Esophagus mucosa (tissue), 1 donor: ENCODE results near the gene MLKL. TPM values are rescaled to one million over a fixed set of nuclear protein-coding genes. Genes with fewer than 3 reads are reported as not detected.
"Not testable (repeated sequence)": the region's sequence is repeated elsewhere in the genome, so short reads cannot be mapped to it uniquely, and the experiment has no call there.

ENCODE experiments used
- ATAC-seq: fragments of 200-7000 bp; cut with Tn5 transposase; one replicate; pipeline ENCODE4 v1.9.1; 2020
- total RNA-seq: library from RNA; stranded (reverse); gene quantifications from one replicate; pipeline ENCODE4 v1.2.4, GENCODE V29; 2023
- donor health status: DM: yes; HTN: yes; CAD: no.

The MLKL gene
- total RNA-seq, 1 donor from 2014 or later, result 12.4 TPM

DNA sequence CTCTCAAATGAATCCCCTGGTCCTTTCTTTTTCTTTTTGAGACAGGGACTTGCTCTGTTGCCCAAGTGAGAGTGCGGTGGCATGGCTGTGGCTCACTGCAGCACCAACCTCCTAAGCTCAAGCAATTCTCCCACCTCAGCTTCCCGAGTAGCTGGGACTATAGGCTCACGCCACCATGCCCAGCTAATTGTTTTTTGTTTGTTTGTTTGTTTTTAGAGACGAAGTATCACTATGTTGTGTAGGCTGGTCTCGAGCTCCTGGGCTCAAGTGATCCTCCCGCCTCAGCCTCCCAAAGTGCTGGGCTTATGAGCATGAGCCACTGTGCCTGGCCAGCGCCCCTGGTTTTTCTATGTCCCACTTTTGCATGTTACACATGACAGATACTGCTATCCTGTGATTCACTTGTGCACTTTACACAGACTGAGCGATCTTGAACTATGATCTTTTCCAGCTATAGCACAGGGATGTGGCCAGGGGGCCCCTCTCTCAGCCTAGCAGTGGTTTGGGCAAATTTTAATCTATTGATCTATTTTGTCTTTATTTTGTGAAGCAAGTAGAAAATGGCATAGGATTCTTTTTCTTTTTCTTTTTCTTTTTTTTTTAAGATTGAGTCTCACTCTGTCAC, 31.3 kb upstream of the MLKL start:
- ATAC-seq, result no peak

DNA sequence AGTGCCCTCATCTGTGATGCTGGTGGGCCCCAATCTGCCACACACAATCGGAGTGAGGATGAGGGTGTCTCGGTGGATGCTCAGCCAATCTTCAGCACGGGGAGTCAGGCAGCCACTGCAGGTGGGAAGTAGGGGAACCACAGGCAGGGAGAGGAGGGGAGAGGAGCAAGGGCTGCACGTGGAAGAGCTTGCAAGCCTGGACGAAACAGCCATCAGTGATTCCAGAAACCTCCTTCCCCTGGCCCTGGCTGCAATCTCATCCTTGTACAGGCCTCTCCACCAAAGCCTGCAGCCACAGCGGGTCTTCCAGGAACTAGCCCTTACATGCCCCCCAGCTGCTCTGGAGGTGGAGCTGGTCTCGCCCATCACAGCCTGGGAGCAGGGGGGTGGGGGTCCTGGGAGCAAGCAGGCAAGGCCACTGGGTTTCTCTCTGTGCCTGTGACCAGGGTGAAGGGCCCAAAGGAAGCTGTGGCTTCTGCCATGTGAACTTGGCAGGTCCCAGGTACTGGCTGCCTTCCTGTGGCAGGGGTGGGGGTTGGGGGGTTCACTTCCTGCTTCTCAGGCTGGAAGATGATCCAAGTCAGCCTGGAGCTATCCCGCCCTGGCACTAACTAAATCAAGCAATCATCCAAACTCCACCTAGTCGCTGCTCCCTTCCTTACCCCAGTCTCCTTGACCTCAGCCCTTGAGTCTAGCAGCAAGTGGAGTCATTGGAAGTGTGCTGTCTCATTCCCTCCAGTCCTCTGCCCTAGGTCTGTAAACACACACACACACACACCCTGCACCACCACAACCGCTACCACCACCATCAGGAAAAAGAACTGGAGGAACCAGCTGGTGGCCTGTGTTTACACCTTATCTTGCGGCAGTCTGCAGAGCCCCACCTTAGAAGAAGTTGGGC, 29.4 kb upstream of the MLKL start:
- peak; percentile 93 for ATAC-seq

DNA sequence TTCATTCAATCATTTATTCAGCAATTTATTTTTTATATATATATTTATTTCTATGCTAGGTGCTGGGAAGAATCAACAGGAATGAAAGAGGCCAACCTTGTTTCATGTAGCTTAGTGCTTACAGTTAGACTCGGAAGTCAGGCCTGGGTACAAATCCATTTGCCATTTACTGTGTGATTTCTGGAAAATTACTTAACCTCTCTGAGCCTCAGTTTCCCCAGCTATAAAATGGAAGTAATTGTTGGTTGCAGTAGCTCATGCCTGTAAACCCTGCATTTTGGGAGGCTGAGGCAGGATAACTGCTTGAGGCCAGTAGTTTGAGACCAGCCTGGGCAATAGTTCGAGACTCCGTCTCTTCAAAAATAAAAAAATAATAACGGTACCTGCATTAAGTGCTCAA, 27.2 kb upstream of the MLKL start:
- ATAC-seq, result no peak

DNA sequence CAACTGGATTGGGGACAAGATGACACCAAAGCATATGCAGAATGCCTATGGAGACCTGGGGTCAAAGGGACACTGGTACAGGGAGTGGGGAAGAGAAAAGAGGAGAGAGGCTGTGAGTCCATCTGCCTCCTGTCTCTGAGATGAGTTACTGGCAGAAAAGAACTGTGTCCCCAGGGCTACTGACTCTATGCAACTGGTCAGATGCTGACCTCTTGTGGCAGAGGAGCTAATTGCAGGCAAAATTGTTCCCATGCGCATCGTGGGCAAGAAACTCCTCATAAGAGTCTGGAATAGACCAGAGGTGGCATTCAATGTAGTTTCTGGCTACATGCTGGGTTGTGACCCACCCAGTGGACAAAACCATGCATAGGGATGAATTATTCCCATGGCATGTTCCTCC, 26.1 kb upstream of the MLKL start:
- ATAC-seq, result no peak

DNA sequence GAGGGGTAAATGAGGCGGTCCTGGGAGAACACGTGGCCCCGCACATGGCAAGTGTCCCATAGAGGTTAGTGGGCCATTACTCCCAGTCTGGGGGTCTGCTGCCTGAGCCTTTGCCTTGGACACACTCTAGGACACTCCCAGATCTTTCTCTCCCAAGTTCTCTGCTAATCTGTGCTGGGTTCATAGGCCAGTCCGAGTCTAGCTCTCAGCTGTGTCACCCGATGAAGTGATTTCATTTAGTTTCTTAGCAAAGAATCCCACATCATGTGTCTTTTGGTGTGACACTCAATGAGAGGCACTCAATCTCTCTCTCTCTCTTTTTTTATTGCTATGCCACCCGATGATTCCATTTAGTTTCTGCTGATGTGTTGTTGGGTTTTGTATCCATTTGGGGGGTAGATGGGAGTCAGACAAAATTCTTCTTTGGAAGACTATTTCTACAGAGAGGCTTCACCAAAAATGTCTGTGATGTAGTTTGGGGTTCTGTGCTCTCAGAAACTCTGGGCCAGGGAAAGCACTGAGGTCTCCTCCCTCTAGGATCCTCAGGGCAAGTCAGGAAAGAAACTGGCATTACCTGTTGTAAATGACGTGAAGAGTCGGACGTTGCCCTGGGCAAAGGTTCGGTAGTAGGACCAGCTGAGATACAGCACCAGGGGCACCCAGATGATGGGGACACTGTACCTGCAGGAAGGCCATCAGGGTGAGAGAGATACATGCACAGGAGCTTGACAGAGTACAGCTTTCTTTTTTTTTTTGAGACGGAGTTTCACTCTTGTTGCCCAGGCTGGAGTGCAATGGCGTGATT, 25.2 kb upstream of the MLKL start:
- ATAC-seq, result no peak

DNA sequence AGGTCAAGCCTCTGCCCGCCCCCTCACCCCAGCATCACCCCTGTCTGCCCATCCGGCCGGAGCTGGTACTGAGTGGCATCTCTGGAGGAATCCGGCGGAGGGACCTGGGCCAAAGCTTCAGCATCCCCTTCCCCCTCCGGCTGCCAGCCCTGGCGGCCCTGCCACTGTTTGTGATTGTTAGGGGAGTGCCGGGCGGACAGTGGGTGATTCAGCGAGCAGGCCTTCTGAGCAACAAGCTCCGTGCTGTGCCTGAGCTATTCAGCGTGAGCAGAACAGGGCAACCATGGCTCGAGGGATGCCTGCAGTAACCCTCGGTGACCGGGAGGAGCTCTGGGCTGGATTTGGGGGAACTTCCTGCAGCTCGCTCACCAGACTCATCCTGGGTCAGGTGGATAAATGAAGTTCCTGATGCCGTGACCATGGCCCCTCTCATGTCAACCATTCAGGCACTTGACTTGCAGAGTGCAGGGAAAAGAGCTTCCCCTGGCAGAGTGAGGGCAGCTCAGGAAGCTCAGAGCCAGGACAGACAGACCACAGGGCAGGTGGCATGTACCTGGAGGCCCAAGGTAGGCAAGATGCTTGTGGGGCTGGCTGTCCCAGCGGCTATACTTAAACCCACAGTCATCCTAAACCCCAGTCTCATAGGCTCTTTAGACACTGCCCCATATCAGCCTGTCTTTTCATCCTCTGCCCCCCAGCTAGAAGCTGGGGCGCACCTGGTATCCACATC, 24.3 kb upstream of the MLKL start:
- ATAC-seq, result peak; percentile 86

DNA sequence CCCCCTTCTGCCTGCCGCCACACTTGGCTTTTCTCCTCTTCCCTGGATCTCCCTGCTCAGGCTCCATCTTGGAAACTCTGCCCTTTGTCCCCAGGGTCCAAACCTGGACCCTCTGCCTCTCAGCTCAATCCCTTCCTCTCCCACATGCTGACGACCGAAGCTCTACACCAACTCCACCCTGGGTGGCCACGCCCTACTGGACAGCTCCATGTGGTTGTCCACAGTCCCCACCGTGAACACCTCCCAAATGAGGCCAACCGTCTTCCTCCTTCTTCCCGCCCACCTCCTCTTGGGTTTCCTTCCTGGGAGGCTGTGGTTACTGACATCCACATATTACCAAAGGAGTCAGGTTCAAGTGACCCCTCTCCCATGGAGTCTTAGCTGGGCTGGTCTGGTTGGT, 22.6 kb upstream of the MLKL start:
- ATAC-seq, result no peak

DNA sequence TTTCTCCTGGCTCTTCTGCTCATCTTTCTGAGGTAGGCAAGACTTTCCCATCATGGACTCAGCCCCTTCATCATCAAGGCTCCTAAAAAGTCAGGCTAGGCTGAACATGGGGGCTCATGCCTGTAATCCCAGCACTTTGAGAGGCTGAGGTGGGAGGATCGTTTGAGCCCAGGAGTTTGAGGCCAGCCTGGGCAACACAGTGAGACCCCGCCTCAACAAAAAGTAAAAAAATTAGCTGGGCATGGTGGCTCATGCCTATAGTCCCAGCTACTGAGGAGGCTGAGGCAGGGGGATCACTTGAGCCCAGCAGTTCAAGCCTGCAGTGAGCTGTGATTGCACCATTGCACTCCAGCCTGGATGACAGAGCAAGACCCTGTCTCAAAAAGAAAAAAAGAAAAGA, 21.5 kb upstream of the MLKL start:
- not testable (repeated sequence) for ATAC-seq

DNA sequence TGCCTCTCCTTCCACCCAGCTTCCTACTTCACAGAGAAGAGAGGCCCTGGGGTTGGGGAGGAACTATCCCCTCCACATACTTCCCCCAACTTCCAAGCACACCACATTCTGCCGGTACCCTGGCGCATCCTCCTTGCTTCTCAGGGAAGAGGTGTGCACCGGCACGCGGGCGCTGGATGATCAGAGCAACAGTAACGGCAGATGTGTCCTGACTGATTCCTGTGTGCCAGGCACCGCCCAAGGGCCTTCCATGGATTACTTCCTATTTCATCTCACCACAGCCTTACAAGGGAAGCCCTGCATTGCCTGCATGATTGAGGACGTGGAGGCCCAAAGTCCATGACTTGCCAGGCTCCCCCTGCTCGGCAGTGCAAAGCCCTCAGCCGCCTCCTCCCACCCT, 21.1 kb upstream of the MLKL start:
- ATAC-seq, result no peak

DNA sequence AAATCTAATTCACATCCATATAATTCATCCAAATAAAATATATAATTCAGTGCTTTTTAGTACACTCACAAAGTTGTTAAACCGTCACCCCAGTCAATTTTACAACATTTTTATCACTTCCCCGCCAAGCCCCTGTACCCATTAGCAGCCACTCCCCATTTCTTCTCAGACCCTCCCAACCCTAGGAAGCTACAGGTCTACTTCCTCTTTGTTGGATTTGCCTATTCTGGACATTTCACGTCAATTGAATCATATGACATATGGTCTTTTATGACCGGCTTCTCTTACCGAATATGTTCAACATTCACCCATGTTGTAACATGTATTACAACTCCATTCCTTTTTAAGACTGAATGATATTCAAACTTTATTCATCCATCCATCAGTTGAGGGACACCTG, 19.9 kb upstream of the MLKL start:
- ATAC-seq, result no peak

DNA sequence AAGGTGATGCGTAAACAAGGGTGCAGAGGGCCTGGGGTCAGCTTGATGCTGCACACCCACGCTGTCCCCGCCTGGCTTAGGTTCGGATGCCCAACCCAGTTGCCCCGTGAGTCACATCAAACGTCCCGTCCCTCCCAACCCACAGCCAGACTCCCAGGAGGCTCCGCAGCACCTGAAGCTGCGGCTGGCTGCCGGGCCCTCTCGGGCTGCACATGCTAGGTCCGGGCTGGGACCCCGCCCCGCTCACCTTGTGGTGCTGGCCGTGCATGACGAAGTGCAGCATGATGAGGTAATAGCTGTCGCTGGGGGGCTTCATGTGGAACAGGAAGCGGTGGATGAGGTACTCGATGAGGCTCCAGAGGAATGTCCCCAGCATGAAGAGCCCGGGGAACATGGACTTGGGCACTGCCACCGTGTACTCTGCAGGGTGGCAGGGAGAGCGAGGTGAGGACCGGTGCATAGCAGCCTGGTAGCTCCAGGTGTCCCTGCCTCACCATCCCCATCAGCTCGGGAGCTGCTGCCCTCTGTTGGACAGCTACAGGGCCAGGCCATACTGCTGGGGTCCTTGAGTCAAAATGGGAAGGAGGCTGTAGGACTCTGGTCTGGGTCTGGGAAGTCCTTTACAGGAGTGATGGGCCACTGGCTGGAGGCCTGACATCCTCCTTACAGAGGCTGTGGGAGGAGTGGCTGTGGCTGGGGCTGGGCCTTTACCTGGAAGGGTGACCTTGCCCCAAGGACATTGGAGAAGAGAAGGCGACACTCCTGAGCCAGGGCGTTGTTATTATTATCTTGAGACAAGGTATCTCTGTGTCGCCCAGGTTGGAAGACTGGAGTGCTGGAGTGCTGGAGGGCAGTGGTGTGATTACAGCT, 18.3 kb upstream of the MLKL start:
- peak; percentile 16 for ATAC-seq

DNA sequence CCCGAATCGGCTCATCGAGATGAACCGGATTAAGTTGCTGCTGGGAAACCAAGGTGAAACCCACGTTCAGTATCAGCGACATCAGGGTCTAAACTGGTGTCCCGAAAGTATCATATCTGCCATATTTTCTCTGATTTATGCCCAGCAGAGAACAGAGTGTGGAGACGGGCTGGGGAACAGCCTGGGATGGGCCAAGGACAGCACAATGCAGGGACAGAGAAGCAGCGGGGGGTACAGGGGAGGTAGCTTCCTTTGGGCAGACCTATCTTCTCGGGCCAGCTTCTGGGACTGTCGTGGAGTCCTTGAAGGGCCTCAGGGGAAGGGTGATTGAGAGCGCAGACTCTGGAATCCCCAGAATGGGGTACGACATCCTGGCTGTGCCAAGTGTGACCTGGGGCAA, 17.5 kb upstream of the MLKL start:
- no peak for ATAC-seq

DNA sequence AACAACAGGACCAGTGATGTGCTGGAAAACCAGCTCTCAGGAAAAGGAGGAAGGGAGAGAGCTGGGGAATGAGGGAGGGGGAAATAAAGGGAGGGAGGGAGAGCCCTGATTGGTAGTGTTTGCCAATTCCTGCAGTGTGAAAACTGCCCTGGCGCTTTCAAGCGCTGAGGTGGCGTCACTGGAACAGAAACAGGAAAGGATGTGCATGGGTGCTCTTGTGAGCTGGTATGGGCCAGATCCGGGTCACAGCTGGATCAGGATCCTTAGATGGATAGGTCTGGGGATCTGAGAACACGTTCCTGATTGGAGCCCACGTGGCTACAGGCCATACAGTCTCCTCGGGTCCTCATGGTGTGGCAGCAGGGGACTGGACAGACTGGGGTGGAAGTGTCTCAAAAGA, 16.7 kb upstream of the MLKL start:
- no peak for ATAC-seq

DNA sequence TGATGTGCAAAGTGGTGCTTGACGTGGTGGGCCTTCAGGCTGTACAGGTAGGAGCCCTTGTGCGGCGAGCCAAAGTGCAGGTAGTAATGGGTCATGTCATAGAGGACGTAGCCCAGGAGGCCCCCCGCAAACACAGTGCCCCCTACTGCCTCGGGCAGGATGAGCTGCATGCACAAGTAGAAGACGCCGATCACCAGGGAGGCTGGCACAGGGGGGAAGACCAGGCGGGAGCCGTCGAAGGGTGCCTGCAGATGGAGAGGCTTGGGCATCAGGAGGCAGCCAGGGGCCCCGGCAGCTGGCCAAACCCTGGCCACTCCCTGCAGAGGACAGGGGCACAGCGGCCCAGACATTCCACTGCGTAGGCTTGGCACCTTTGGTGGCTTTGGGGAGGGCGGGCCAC, 15.7 kb upstream of the MLKL start:
- no peak for ATAC-seq

DNA sequence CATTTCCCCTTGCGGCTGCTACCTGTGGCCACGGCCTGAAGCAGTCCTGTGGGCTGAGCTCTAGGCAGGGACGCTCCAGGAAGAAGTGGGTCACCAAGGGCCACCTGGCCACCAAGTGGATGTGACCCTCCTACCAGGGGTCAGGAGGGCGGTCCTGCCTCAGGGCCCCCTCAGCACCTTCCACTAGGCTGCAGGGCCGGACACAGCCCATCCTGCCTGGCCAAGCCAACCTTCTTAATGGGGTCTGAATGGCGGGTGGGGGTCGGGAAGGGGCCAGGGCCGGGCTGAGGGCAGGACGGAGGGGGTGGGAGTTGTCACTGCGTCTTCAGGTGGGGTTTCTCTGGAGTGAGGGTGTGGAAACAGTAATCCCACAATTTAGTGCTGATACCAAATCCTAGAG, 13.2 kb upstream of the MLKL start:
- no peak for ATAC-seq

DNA sequence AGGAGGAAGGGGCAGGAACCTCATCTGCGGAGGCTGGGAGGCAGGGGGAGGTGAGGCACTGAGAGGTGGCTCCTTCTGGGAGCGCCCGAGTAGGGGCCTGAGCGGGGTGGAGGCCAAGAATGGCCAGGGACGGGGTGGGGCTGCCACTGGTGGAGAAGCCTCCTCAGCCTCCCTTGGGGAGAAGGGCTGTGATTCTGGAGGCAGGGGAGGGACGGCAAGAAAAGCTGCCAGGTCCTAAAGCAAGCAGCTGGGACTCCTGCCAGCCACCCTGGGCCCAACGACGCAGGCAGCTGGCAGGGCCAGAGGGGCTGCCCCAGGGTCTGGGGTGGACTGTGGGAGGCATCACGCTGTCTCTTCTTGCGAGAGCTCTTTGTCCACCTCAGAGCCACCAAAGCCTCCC, 12.7 kb upstream of the MLKL start:
- no peak for ATAC-seq

DNA sequence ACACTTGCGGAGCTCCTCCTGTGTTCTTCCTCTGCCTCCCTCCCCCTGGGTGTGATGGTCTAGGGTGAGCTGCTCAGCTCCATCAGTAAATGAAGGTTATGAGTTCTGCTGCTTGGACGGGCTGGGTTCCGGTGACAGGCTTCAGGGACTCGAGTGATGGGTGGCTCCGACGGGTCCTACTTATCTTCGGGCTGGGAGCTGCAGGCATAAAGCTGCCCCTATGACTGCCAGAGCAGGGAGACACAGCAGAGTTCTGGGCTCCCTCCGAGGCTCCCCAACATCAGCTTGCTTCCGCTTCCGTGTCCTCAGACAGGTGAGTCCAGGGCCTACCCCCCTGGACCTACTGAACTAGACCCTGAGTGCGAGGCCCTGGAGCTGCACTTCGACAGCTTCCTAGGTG, 11.3 kb upstream of the MLKL start:
- ATAC-seq, result no peak

DNA sequence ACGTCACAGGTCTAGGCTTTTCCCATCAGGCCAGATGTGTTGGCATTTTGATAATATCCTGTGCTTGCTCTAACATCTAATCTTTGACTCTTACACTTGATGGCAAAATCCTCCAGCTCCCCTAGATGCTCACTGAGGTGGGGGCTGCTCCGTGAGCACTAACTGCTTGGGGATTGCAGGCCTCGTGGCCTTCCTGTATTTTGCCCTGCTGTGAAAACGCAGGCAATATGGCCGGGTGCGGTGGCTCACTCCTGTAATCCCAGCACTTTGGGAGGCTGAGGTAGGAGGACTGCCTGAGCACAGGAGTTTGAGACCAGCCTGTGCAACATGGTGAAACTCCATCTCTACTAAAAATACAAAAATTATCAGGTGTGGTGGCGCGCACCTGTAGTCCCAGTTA, 9.7 kb upstream of the MLKL start:
- ATAC-seq, result no peak

DNA sequence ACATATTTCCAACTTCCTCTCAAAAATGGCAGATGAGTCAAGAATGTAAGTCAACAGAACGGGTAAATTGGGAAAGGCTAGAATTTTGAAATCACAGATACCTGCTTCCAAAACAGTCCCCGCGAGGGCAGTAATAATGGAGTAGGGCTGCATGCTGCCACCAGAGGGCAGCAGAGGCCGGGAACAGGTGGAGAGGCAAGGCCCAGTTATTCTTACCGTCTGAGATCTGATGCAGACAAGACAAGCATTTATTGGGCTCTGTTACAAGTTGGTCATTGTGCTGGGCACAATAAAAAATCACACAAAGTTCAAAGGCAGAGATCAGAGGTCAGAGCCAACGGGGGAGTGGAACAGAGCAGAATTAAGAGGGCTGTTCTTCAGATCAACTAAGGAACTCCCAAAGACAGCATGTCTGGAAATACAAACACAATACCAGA, 8.8 kb upstream of the MLKL start:
- ATAC-seq, result peak; percentile 94

DNA sequence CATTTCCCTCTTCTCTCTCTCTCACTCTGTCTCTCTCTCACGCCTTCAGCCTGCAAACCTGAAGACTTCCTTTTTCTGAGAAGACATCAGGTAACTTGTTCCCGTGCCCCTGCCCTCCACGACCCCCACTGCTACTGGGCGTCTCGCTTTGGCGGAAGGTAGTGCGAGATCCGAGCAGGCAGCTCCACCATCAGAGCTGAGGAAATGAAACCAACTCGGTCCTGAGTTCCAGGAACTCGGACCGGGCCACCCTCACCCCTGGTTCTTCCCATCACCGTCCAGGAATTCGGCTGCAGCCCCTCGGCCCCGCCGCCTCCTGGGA, 585 bp downstream of the MLKL start:
- ATAC-seq, result peak; percentile 10

DNA sequence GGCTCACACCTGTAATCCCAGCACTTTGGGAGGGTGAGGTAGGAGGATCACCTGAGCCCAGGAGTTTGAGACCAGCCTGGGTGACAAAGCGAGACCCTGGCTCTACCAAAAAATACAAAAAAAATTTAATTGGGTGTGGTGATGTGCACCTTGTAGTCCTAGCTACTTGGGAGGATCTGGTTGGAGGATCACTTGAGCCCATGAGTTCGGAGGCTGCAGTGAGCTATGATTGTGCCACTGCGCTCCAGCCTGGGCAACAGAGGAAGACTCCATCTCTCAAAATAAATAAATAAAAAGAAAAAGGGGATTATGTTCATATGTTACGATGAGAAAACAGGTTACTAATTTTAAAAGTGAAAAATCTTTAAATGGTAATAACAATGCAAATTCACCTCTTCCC, 996 bp downstream of the MLKL start:
- ATAC-seq, result no peak

DNA sequence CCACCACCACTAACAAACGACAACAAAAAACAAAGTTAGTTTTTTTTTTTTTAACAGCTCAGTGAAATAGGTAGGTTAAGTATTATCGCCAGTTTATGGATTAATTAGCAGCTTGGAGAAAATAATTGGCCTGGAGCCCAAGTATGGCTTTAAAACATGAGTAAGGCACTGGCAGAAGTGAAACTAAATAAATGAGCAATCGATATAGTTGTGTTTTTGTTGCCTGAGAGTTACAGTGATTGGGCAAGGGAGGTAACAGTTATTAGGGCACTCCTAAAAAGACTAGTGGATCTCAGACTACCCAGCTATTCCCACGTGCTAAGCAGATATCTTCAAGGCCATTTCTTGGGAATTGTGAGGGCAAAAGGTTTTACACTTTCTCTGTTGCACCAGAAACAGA, 2.4 kb downstream of the MLKL start:
- no peak for ATAC-seq
